ENCODE data around the gene KCNH4.

DNA sequence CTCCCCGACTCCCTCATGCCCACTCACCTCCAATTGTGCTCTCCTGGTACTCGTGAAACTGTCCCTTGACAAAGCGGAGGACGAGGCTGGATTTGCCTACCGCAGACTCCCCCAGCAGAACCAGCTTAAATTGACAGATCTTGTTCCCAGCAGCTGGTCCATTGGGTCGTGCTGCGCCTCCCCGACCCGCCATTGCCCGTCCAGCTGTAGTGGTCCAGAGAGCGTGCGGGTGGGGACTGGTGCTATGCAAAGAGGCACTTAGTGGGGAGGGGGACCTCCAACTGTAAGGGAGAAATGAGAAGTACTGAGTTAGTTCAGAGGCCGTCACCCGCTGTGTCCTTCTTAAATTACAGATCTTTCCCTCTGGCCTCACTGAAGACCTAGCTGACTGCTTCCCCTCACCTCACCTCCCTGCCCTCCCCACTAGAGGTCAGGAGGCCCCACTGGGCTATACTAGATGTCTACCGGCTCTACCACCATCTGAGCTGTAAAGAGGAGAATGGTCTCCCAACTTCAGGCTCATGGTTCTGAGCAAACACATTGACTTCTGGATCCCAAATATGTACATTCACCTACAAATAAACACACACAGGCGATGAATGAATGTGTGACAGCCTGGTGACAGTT, 50.5 kb downstream of the KCNH4 start:
- TF ChIP-seq ZNF282 (IDR thresholded peaks at IDR 0.05; ENCODE audit: partially characterized antibody) (no peak), RBAK (CRISPR knock-in tag; IDR thresholded peaks at IDR 0.05) (no peak), ZFP37 (CRISPR knock-in tag; IDR thresholded peaks at IDR 0.05; ENCODE audit: borderline replicate concordance) (no peak)
- TF ChIP-seq, protein P1, sequence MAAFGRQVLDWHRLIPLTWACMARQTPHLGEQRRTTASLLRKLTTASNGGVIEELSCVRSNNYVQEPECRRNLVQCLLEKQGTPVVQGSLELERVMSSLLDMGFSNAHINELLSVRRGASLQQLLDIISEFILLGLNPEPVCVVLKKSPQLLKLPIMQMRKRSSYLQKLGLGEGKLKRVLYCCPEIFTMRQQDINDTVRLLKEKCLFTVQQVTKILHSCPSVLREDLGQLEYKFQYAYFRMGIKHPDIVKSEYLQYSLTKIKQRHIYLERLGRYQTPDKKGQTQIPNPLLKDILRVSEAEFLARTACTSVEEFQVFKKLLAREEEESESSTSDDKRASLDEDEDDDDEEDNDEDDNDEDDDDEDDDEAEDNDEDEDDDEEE (CRISPR knock-in tag; IDR thresholded peaks at IDR 0.05) = no peak
- TF ChIP-seq, protein P2, sequence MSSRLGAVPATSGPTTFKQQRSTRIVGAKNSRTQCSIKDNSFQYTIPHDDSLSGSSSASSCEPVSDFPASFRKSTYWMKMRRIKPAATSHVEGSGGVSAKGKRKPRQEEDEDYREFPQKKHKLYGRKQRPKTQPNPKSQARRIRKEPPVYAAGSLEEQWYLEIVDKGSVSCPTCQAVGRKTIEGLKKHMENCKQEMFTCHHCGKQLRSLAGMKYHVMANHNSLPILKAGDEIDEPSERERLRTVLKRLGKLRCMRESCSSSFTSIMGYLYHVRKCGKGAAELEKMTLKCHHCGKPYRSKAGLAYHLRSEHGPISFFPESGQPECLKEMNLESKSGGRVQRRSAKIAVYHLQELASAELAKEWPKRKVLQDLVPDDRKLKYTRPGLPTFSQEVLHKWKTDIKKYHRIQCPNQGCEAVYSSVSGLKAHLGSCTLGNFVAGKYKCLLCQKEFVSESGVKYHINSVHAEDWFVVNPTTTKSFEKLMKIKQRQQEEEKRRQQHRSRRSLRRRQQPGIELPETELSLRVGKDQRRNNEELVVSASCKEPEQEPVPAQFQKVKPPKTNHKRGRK (CRISPR knock-in tag; IDR thresholded peaks at IDR 0.05) = no peak
- TF ChIP-seq, protein P3, sequence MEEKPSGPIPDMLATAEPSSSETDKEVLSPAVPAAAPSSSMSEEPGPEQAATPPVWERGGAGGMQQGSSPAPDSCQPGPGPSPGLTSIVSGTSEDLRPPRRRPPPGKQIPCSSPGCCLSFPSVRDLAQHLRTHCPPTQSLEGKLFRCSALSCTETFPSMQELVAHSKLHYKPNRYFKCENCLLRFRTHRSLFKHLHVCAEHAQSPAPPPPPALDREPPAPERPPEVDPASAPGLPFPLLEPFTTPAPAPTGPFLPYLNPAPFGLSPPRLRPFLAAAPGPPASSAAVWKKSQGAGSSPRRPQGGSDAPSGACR (CRISPR knock-in tag; IDR thresholded peaks at IDR 0.05) = no peak

Measured in HepG2 (cell line).